Type B pancreatic cell (in vitro differentiated cells): ENCODE measurements around the gene OGFOD3. TPM values are rescaled to one million over a fixed set of nuclear protein-coding genes. Genes with fewer than 3 reads are reported as not detected.

ENCODE experiments used
- DNase-seq: peaks from one replicate; pipeline ENCODE4 v3.0.0; 2021; ENCODE audit warnings: mixed read lengths; ENCODE audit not compliant: unreplicated experiment; ENCODE audit errors: extremely low spot score
- H3K27ac Mint-ChIP-seq: 2 replicates; pipeline ENCODE4 v1.8.0; 2021; ENCODE audit warnings: mild to moderate bottlenecking, mixed read lengths
- H3K27me3 Mint-ChIP-seq: 2 replicates; pipeline ENCODE4 v1.8.0; 2021; ENCODE audit warnings: mixed read lengths
- H3K36me3 Mint-ChIP-seq: 2 replicates; pipeline ENCODE4 v1.8.0; 2021; ENCODE audit warnings: mixed read lengths
- H3K4me1 Mint-ChIP-seq: one replicate; pipeline ENCODE4 v1.8.0; 2021; ENCODE audit warnings: mixed read lengths; ENCODE audit not compliant: unreplicated experiment
- H3K4me3 Mint-ChIP-seq: 2 replicates; pipeline ENCODE4 v1.8.0; 2021; ENCODE audit warnings: mild to moderate bottlenecking, mixed read lengths
- H3K9me3 Mint-ChIP-seq: 2 replicates; pipeline ENCODE4 v1.8.0; 2021; ENCODE audit warnings: mixed read lengths
- CTCF ChIP-seq: fragments of 200-600 bp; sonication (generic); conservative IDR thresholded peaks from 2 replicates; pipeline ENCODE4 v1.5.0; 2021; ENCODE audit warnings: antibody characterized with exemption, mild to moderate bottlenecking
- total RNA-seq: library from RNA; stranded (reverse); gene quantifications from 2 replicates; pipeline ENCODE4 v1.2.1, GENCODE V29; 2021; ENCODE audit warnings: low replicate concordance

OGFOD3 gene
- total RNA-seq, 1 donor from 2014 or later, result 31.6 TPM

GRCh38 chr17:82440991-82441627 is 22.7 kb upstream of the OGFOD3 start:
- H3K27me3 Mint-ChIP-seq, result no peaks in the 10 kb centered on the region
- no peak overlapping the region for H3K27ac Mint-ChIP-seq
- no peak for TF ChIP-seq CTCF
- H3K4me1 Mint-ChIP-seq, result no peaks in the 10 kb centered on the region
- H3K9me3 Mint-ChIP-seq, result no peaks in the 10 kb centered on the region
- DNase-seq, result no peak
- H3K4me3 Mint-ChIP-seq, result no peak overlapping the region
- no peaks in the 10 kb centered on the region for H3K36me3 Mint-ChIP-seq

GRCh38 chr17:82440469-82440981 is 22.1 kb upstream of the OGFOD3 start:
- H3K9me3 Mint-ChIP-seq, result no peaks in the 10 kb centered on the region
- H3K4me3 Mint-ChIP-seq, result no peak overlapping the region
- no peak overlapping the region for H3K27ac Mint-ChIP-seq
- H3K4me1 Mint-ChIP-seq, result no peaks in the 10 kb centered on the region
- no peak for TF ChIP-seq CTCF
- H3K27me3 Mint-ChIP-seq, result no peaks in the 10 kb centered on the region
- no peaks in the 10 kb centered on the region for H3K36me3 Mint-ChIP-seq
- DNase-seq, result no peak

GRCh38 chr17:82439829-82440365 is 21.5 kb upstream of the OGFOD3 start:
- H3K27me3 Mint-ChIP-seq, result no peaks in the 10 kb centered on the region
- no peak for TF ChIP-seq CTCF
- no peak overlapping the region for H3K27ac Mint-ChIP-seq
- no peaks in the 10 kb centered on the region for H3K4me1 Mint-ChIP-seq
- no peaks in the 10 kb centered on the region for H3K36me3 Mint-ChIP-seq
- H3K4me3 Mint-ChIP-seq, result no peak overlapping the region
- DNase-seq, result no peak
- no peaks in the 10 kb centered on the region for H3K9me3 Mint-ChIP-seq

- Mint-ChIP-seq H3K27ac (no peak overlapping the region), H3K27me3 (no peaks in the 10 kb centered on the region), H3K36me3 (no peaks in the 10 kb centered on the region), H3K4me3 (no peak overlapping the region), H3K4me1 (no peaks in the 10 kb centered on the region), H3K9me3 (no peaks in the 10 kb centered on the region)
- DNase-seq, result no peak
- no peak for TF ChIP-seq CTCF
Measured at GRCh38 chr17:82439194-82439828, 20.9 kb upstream of the OGFOD3 start.

- Mint-ChIP-seq H3K4me1 (no peaks in the 10 kb centered on the region), H3K4me3 (no peak overlapping the region), H3K27me3 (no peaks in the 10 kb centered on the region), H3K27ac (no peak overlapping the region), H3K9me3 (no peaks in the 10 kb centered on the region), H3K36me3 (no peaks in the 10 kb centered on the region)
- no peak for TF ChIP-seq CTCF
- no peak for DNase-seq
Measured at GRCh38 chr17:82438401-82439193, 20.2 kb upstream of the OGFOD3 start.
